Smooth muscle cell (in vitro differentiated cells): ENCODE results near the gene MYO5C. TPM values are rescaled to one million over a fixed set of nuclear protein-coding genes. Genes with fewer than 3 reads are reported as not detected.

ENCODE experiments used
- DNase-seq: peaks from one replicate; lab custom pipeline; 2025; ENCODE audit not compliant: unreplicated experiment; lab: John Stamatoyannopoulos, UW
- H2AFZ ChIP-seq: fragments of 200-600 bp; sonication (generic); 2 replicates; pipeline ENCODE4 v1.6.0; 2016; ENCODE audit warnings: antibody characterized with exemption, low read depth, mild to moderate bottlenecking
- H3F3A ChIP-seq: fragments of 200-600 bp; sonication (generic); 2 replicates; pipeline ENCODE4 v1.6.0; 2017; ENCODE audit warnings: antibody characterized with exemption, low read depth
- H3K27ac ChIP-seq: fragments of 200-600 bp; sonication (generic); 2 replicates; pipeline ENCODE4 v1.5.1; 2016; ENCODE audit warnings: low read depth, mild to moderate bottlenecking
- H3K27me3 ChIP-seq: fragments of 200-600 bp; sonication (generic); 2 replicates; pipeline ENCODE4 v1.6.1; 2016; ENCODE audit warnings: low read depth, mild to moderate bottlenecking
- H3K36me3 ChIP-seq: fragments of 200-600 bp; sonication (generic); 2 replicates; pipeline ENCODE4 v1.5.1; 2016; ENCODE audit warnings: low read depth
- H3K4me1 ChIP-seq: fragments of 200-600 bp; sonication (generic); 2 replicates; pipeline ENCODE4 v1.5.1; 2016; ENCODE audit warnings: low read depth
- H3K4me2 ChIP-seq: fragments of 200-600 bp; sonication (generic); 2 replicates; pipeline ENCODE4 v1.6.0; 2016; ENCODE audit warnings: mild to moderate bottlenecking
- H3K4me3 ChIP-seq: fragments of 200-600 bp; sonication (generic); 2 replicates; pipeline ENCODE4 v1.5.1; 2016; ENCODE audit warnings: mild to moderate bottlenecking
- H3K79me2 ChIP-seq: fragments of 200-600 bp; sonication (generic); 2 replicates; pipeline ENCODE4 v1.6.0; 2016; ENCODE audit warnings: low read depth, mild to moderate bottlenecking
- H3K9ac ChIP-seq: fragments of 200-600 bp; sonication (generic); 2 replicates; pipeline ENCODE4 v1.6.0; 2016; ENCODE audit warnings: low read depth
- H3K9me3 ChIP-seq: fragments of 200-600 bp; sonication (generic); replicated peaks from 2 replicates; pipeline ENCODE4 v1.5.1; 2016; ENCODE audit warnings: low read depth
- H4K20me1 ChIP-seq: fragments of 200-600 bp; sonication (generic); 2 replicates; pipeline ENCODE4 v1.6.0; 2016; ENCODE audit warnings: low read depth
- CTCF ChIP-seq: fragments of 200-600 bp; sonication (generic); IDR thresholded peaks from 2 replicates; pipeline ENCODE4 v1.5.1; 2017; ENCODE audit warnings: borderline replicate concordance, mild to moderate bottlenecking, antibody characterized with exemption; ENCODE audit not compliant: insufficient read depth, poor library complexity, severe bottlenecking
- WGBS: methylation state at CpG from one replicate; pipeline ENCODE4 v1.1.7; 2016; ENCODE audit warnings: low lambda C conversion rate; 5-methylcytosine and 5-hydroxymethylcytosine counted together
- polyA plus RNA-seq: library from polyadenylated mRNA; unstranded; fragments of >200 nt; fragmentation: Nextera tagmentation; extraction: Ambion mirVana; gene quantifications from 2 replicates; pipeline ENCODE4 v1.2.1, GENCODE V29; 2016
- total RNA-seq: library from RNA; depleted of rRNA; stranded (reverse); fragments of >200 nt; gene quantifications from 2 replicates; pipeline ENCODE4 v1.2.3, GENCODE V29; 2014

The MYO5C gene
- total and polyA plus RNA-seq, 2 experiments from 2014 or later: 0.26 to 1.5 TPM

GRCh38 chr15:52324109-52324508 is 28.5 kb upstream of the MYO5C start:
- Histone ChIP-seq H4K20me1 (peaks cover 8% of the 10 kb centered on the region), H3K27me3 (no peaks in the 10 kb centered on the region), H3K4me2 (no peak overlapping the region), H3F3A (no peaks in the 10 kb centered on the region), H3K4me1 (no peaks in the 10 kb centered on the region), H3K9me3 (no peaks in the 10 kb centered on the region), H3K36me3 (peaks cover 9% of the 10 kb centered on the region), H3K79me2 (no peaks in the 10 kb centered on the region), H3K27ac (no peak overlapping the region), H3K4me3 (no peak overlapping the region), H2AFZ (no peak overlapping the region), H3K9ac (no peak overlapping the region)
- WGBS: 94% methylated on average over 1 of the region's 1 CpG
- DNase-seq: no peak
- TF ChIP-seq CTCF: no peak

- Histone ChIP-seq H3K4me2 (no peak overlapping the region), H3F3A (no peaks in the 10 kb centered on the region), H3K9ac (no peak overlapping the region), H4K20me1 (no peaks in the 10 kb centered on the region), H3K36me3 (peaks cover 15% of the 10 kb centered on the region), H3K4me1 (no peaks in the 10 kb centered on the region), H3K27me3 (no peaks in the 10 kb centered on the region), H3K9me3 (no peaks in the 10 kb centered on the region), H2AFZ (no peak overlapping the region), H3K79me2 (no peaks in the 10 kb centered on the region), H3K4me3 (no peak overlapping the region), H3K27ac (no peak overlapping the region)
- TF ChIP-seq CTCF: no peak
- DNase-seq: no peak
- WGBS: 94% methylated on average over 13 of the region's 13 CpGs
Measured at GRCh38 chr15:52318729-52319500, 23.3 kb upstream of the MYO5C start.

- 94% methylated on average over 2 of the region's 2 CpGs for WGBS
- Histone ChIP-seq H4K20me1 (no peaks in the 10 kb centered on the region), H3K27me3 (no peaks in the 10 kb centered on the region), H3K9me3 (no peaks in the 10 kb centered on the region), H2AFZ (no peak overlapping the region), H3K27ac (no peak overlapping the region), H3K9ac (no peak overlapping the region), H3K36me3 (peaks cover 18% of the 10 kb centered on the region), H3K4me3 (no peak overlapping the region), H3F3A (no peaks in the 10 kb centered on the region), H3K4me1 (no peaks in the 10 kb centered on the region), H3K79me2 (no peaks in the 10 kb centered on the region), H3K4me2 (no peak overlapping the region)
- no peak for DNase-seq
- no peak for TF ChIP-seq CTCF
Measured at GRCh38 chr15:52317688-52318087, 22.1 kb upstream of the MYO5C start.

- Histone ChIP-seq H3K9me3 (no peaks in the 10 kb centered on the region), H3K27ac (no peak overlapping the region), H3K4me3 (no peak overlapping the region), H4K20me1 (no peaks in the 10 kb centered on the region), H3K4me2 (no peak overlapping the region), H3K79me2 (no peaks in the 10 kb centered on the region), H3F3A (no peaks in the 10 kb centered on the region), H3K4me1 (no peaks in the 10 kb centered on the region), H3K27me3 (no peaks in the 10 kb centered on the region), H2AFZ (no peak overlapping the region), H3K36me3 (peaks cover 19% of the 10 kb centered on the region), H3K9ac (no peak overlapping the region)
- WGBS: 95% methylated on average over 2 of the region's 2 CpGs
- DNase-seq: no peak
- no peak for TF ChIP-seq CTCF
Measured at GRCh38 chr15:52317022-52317421, 21.4 kb upstream of the MYO5C start.
